Muscle of back (tissue), 11 donors: ENCODE measurements around the gene IFNB1. TPM values are rescaled to one million over a fixed set of nuclear protein-coding genes. Genes with fewer than 3 reads are reported as not detected.

Experiments used
- DNase-seq, 3 donors: peaks; one replicate each; pipeline versions ENCODE4 v3.0.0 to v3.0.0-alpha.2; 2013
- polyA plus RNA-seq, 10 donors: library from polyadenylated mRNA; unstranded; fragments of 120-200 nt; gene quantifications; one replicate each; pipeline ENCODE4 v1.2.1, GENCODE V29; 2013; ENCODE audit not compliant: insufficient read length in 10 of 10

IFNB1 gene
- polyA plus RNA-seq, 10 donors: not detected

- no peak for DNase-seq
These were observed 6.8 kb downstream of the IFNB1 start for GRCh38 chr9:21070906-21071305.

- peak; percentile 87 to 92 (median 91) for DNase-seq
These were observed 7.6 kb downstream of the IFNB1 start for GRCh38 chr9:21070171-21070571.

- peak; percentile 39 to 57 (median 42) for DNase-seq
These were observed 16.7 kb downstream of the IFNB1 start for GRCh38 chr9:21060919-21061561.

- no peak for DNase-seq
These were observed 20.8 kb downstream of the IFNB1 start for GRCh38 chr9:21056931-21057330.

GRCh38 chr9:21053851-21054250 is 23.9 kb downstream of the IFNB1 start:
- no peak for DNase-seq

- DNase-seq: no peak
These were observed 30.5 kb downstream of the IFNB1 start for GRCh38 chr9:21047281-21047691.

- DNase-seq: no peak
These were observed 33.9 kb downstream of the IFNB1 start for GRCh38 chr9:21043841-21044240.

GRCh38 chr9:21042466-21042865 is 35.3 kb downstream of the IFNB1 start:
- DNase-seq: no peak

GRCh38 chr9:21039302-21039701 is 38.4 kb downstream of the IFNB1 start:
- DNase-seq: no peak

- no peak for DNase-seq
These were observed 40.5 kb downstream of the IFNB1 start for GRCh38 chr9:21037278-21037677.

GRCh38 chr9:21031808-21032183 is 45.9 kb downstream of the IFNB1 start:
- DNase-seq: no peak

- peak; percentile 41 to 74 (median 45) for DNase-seq
These were observed 46.5 kb downstream of the IFNB1 start, which contains the start of gene HACD4 for GRCh38 chr9:21031091-21031807. HACD4 (minus strand) TSS chr9:21031640; CDS start chr9:21031590, 50 bp downstream.

- DNase-seq: peak in 2 of 3 donors; percentile 11 to 43
These were observed 47.2 kb downstream of the IFNB1 start for GRCh38 chr9:21030389-21031035.

GRCh38 chr9:21029661-21030060 is 48.1 kb downstream of the IFNB1 start:
- DNase-seq: no peak

GRCh38 chr9:21028466-21028865 is 49.3 kb downstream of the IFNB1 start:
- peak in 2 of 3 donors; percentile 8 to 15 for DNase-seq

GRCh38 chr9:21027295-21027694 is 50.4 kb downstream of the IFNB1 start:
- DNase-seq: peak in 1 of 3 donors; percentile 10

Other genes starting within 250 kb of the IFNB1 start
- 1 to 10 TPM; 1.2 to 3.4 (median 2.1) TPM for gene HACD4, start 46.3 kb downstream of the IFNB1 start, polyA plus RNA-seq
- not detected for gene IFNW1, start 63.9 kb upstream of the IFNB1 start, polyA plus RNA-seq
- not detected for gene IFNA21, start 88.7 kb upstream of the IFNB1 start, polyA plus RNA-seq
- gene IFNA4, start 109.6 kb upstream of the IFNB1 start, polyA plus RNA-seq: not detected
- not detected for gene IFNA7, start 124.3 kb upstream of the IFNB1 start, polyA plus RNA-seq
- gene IFNA10, start 129.2 kb upstream of the IFNB1 start, polyA plus RNA-seq: not detected
- not detected for gene IFNA16, start 139.4 kb upstream of the IFNB1 start, polyA plus RNA-seq
- gene IFNA17, start 150.3 kb upstream of the IFNB1 start, polyA plus RNA-seq: not detected
- not detected for gene IFNA14, start 162.1 kb upstream of the IFNB1 start, polyA plus RNA-seq
- gene IFNA5, start 227.4 kb upstream of the IFNB1 start, polyA plus RNA-seq: not detected